HG03354 (cell line): ENCODE measurements around the gene MARVELD1.
"Not testable (repeated sequence)": the region's sequence is repeated elsewhere in the genome, so short reads cannot be mapped to it uniquely, and the experiment has no call there.

Experiments
- ATAC-seq: cut with Tn5 transposase; IDR thresholded peaks from one replicate; pipeline ENCODE4 v1.9.1; 2021; ENCODE audit warnings: mild to moderate bottlenecking; ENCODE audit not compliant: unreplicated experiment, poor library complexity, severe bottlenecking

Gene MARVELD1

DNA sequence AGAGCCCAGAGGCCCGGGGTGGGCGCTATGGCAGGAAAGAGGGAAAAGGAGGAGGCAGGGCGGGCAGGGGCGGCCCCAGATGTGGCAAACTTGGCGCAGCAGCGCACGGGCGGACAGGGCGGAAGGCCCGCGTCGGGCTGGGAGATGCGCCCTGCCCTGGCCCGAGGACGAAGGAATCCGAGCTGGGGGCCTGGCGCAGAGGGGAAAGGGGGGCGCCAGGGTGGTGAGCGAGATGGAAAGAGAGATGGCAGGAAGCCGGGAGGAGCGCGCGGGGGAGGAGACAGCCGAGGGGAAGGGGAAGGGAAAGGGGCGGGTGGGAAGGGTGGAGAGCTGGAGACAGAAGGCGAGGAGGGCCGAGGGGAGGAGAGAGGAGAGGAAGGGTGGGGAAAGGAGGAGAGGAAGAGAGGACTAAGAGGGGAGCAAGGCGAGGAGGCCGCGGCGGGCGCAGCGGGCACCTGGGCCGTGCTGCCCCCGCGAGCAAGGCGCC lies at the start of gene MARVELD1:
Gene MARVELD1 (plus strand): TSS at position 392 of the 487 bp plus-strand sequence. CDS start 147 bp downstream, outside the sequence.
- no peak for ATAC-seq

- ATAC-seq: no peak
Observed at GRCh38 chr10:97664282-97664850, 49.2 kb upstream of the MARVELD1 start.

GRCh38 chr10:97666992-97667391 lies 46.5 kb upstream of the MARVELD1 start:
- ATAC-seq: no peak

GRCh38 chr10:97667463-97667862 lies 46.1 kb upstream of the MARVELD1 start:
- no peak for ATAC-seq

DNA sequence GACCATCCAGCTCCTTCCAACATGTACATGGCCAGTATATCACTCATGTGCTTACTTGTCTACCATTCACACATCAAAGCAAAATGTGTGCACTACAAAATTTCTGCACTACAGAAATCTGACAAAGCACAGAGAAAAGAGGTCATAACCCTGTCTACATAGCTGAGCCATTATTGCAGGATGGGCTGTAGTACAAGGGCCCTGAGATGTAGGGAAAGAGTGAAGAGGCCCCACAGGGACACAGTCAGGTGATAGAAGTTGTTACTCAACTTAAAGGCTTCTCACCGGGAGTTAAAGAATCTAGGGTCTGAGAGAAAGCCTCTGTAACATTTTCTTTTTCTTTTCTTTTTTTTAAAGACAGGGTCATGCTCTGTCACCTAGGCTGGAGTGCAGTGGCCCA lies 44.0 kb upstream of the MARVELD1 start:
- no peak for ATAC-seq

DNA sequence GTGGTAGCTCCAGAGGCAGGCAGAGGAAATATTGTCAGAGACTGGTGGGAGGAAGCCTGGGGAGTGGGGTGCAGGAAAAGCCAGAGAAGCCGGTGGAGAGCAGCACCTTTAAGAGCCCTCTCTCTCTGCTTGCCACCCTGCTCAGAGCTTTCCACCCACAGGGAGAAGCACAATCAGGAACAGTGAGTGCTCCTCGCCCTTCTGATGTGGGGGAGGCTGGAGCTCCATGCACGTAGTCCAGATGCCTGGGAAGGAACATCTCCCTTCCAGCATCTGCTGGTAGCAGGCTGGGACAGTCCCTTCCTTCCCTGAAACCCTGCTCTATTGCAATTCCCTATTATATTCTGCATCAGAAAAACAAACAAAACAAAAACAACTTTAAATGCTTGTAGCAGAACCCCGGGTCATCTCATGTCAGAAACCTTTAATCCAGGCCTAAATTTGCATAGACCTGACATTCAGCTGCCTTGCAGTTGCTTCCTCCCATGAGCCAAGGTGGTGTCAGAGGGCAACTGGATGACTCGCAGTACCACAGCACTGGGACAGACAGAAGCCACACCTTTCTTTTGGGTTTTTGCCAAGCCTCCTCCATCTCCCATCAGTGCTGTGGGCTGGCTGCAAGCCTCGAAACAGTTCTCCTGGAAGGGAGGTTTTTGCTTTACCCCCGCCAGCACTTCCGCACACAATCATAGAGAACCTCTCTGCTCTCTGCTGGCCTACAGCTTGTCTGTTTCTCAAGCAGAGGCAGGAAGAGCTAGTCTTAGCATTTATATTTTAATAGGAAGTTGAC lies 39.6 kb upstream of the MARVELD1 start:
- ATAC-seq: no peak

- no peak for ATAC-seq
Observed at GRCh38 chr10:97675222-97675621, 38.3 kb upstream of the MARVELD1 start.

DNA sequence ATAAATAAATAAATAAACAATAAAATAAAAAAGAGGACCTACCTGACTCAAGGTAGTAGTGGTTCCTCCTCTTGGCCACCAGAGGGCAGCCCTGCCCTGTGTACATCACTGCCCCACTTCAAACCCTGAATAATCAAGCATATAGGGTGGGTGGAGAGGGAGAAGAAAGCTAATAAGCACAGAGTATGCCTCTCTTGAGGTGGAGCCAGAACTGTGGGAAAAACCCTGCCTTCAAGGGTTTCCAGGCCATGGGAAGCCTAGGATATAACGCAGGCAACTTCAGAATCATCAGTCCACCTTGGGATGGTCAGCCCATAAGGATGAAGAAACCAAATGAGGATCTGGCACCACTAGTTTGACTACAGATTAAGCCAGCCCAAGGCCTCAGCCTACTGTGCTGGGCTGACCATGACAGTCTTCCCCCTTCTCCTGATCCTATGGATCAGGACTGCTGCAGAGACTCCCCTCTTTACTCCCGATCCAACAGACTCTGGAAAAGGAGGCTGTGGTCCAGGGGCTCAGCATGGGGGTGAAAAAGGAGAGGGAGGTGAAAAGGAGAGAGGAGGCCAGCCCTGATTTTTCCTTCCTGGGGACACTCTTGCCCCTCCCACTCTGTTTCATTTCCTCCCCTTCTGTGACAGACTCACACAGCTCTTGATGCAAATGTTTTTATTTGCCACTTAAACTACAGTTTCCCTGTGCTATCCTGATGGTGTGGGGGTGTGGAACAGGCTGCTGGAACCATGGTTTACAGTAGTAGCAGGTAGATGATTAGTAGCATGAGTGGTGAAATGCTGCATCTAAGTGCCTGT lies 36.6 kb upstream of the MARVELD1 start:
- peak; percentile 87 for ATAC-seq

DNA sequence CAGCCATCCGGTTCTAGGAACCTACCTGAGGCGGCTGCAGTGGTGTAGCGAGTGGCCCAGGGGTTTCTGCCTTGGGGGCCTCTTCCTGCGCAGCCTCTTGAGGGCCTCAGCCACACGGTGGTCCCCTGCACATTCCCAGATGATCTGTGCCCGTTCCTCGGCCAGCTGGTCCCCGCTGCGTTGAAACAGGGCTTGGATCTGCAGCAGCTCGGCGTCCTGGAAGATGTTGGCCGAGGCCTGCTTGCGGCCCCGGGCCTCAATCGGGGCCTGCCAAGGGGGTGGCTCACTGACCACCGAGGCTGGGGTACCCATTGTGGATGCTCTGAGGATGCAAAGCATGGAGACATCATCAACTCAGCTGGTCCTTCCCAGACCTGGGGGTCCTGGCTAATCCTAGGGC lies 33.9 kb upstream of the MARVELD1 start:
- no peak for ATAC-seq

DNA sequence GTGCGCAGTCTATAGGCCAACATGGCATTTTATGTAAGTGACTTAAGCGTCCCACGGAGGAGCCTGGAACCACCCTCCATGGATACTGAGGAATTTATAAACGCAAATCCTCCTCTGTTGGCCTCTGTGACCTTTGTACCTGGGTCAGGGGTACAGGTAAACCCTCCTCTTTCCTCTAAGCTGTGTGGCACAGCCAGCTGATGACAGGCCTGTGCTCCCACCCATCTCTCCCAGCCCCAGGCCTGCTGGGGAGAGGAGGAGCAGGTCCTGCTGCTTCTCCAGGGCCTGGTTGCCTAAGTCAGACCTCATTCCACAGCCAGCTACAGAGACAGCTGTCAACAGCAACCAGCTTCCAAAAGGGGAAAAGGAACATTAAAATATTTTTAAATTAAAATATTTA lies 31.5 kb upstream of the MARVELD1 start:
- no peak for ATAC-seq

DNA sequence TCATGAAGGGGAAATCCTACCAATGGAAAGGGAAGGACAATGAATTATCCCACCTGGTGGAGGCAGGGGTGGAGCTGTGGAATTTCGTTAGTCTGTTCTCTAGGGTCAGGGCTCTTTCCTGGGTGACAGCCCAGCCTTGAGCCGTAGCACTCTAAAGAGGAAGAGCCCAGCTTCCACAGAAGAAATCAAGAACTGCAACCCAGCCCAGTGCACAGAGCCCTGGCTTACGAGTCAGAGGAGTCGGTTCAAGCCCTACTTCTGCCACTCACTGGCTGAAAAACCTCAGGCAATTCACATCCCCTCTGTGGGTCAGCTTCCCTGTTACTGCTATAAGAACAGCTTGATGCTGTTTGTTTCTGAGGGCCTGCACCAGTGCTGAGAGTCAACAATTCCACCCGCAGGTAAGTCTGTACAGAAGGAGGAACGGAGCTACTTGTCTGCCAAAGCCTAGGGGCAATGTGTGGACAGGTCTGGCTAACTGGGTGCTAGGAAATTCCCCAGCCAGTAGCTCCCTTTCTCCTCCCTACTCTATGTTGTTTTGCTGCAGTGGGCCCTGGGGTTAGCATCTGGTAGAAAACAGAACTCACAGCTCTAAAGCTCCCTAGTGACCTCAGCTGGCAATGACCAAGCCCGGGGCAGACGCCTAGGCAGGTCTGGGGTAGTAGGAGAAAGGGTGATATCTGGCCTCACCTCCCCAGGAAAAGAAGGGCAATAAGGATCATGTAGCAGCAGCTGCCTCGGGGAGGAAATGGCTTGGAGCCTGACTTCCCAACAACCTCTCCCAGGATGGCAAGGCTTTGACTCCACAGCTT lies 29.8 kb upstream of the MARVELD1 start:
- ATAC-seq: no peak

DNA sequence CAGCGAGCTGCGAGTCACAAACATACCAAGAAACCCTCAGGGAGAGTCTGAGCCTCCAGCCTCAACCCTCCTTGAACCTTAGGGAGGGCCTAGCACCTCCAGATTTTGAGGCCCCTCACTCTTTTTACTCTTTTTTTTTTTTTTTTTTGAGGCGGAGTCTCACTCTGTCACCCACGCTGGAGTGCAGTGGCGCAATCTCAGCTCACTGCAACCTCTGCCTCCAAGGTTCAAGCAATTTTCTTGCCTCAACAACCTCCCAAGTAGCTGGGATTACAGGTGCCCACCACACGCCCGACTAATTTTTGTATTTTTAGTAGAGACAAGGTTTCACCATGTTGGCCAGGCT lies 29.2 kb upstream of the MARVELD1 start:
- ATAC-seq: not testable (repeated sequence)

DNA sequence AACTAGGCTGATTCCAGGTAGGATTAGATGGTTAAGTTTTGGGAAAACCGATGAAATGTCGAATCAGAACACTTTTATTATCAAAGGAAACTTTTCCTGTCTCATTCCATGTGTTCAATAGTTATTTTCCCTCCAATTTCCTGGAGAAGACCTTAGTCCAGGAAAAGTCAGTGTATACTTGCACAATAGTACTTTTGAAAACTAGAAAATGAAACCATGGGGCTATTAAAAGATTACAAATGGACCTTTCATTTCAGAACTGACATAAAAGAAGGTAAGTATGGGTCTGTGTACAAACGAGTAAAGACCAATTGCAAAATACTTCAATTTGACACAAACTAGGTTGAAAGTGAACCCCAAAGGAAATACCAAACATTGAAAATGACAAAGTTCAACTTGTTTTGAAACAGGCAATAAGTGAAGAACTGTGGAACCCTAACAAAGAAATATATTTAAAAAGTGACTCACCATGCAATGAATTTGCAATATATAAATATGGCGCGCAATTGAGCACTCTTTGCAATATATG lies 28.6 kb upstream of the MARVELD1 start:
- ATAC-seq: no peak

DNA sequence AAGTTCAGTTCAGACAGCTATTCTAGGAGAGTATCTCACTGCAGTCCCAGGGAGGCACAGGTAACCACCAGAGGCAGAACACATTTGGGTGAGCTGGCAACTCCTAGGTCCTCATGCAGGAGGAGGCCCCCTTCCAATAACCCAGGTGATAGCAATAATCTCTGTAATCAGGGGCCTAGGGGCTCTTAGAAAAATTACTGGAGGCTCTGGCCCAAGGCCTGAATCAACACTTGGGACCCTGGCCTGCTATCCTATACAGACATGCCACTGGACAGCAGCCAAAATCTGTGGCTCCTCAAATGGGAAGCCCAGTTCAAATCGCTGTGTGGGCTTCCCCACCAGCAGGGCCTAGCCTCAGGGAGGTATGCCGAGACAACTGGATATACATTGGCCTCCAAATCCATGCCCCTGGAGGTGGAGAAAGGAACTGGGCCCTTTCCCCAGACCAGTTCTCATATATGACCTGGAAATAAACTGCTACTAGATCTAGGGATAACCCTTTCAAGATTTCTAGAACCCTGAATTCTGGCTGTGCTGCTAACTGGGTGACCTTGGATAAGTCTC lies 28.1 kb upstream of the MARVELD1 start:
- no peak for ATAC-seq

- peak; percentile 21 for ATAC-seq
Observed at GRCh38 chr10:97686301-97686961, 27.1 kb upstream of the MARVELD1 start.

DNA sequence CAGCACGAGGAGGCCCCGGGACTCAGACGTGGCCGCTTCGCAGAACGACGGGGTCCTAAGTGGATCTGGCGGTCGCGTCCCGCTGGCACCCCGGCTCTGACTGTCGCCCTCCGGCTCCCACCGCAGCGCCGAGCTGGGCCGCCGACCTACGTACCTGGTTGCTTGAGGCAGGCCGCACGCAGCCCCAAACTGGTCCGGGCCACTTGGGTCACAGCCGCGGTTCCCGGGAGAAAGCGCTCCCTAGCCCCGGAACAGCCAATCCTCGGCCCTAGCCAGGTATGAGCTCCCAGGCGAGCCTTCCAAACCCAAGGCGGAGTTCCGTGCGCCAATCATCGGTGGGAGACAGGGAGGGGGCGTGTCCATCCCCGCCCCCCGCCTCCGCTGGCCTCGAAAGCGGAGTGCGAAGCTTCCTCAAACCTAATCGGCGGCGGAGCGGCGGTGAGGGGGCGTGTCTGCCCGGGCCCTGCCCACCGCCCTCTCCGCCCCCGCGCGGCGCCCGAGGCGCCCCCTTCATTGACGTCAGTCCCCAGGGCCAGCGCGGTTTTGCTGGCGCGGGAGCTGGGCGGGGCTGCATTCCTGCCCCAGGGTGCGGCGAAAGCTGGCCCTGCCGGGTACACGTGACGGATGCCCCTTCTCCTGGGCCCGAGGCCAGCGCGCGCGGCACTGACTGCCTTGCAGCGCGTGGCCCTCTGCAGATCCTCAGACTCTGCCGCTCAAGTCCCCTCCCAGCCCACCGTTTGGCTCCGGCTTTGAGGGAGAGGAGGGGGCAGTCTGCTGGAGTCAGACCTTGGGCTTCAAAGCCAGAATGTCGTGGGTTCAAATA lies 26.4 kb upstream of the MARVELD1 start, which contains the start of gene AVPI1:
Gene AVPI1 (minus strand): TSS at position 280 of the 823 bp plus-strand sequence. CDS start 7,336 bp downstream, outside the sequence.
- peak; percentile 92 for ATAC-seq

- no peak for ATAC-seq
Observed at GRCh38 chr10:97687785-97688781, 25.4 kb upstream of the MARVELD1 start.
